ENCODE data around the gene SCML2. TPM values are rescaled to one million over a fixed set of nuclear protein-coding genes. Genes with fewer than 3 reads are reported as not detected.

SCML2 gene
- polyA plus RNA-seq, 3 donors = 0.27 to 0.41 (median 0.27) TPM

GRCh38 chrX:18228069-18228468 lies 126.4 kb downstream of the SCML2 start:
- no peaks in the 10 kb centered on the region for H3K4me1 Mint-ChIP-seq
- TF ChIP-seq CTCF (IDR thresholded peaks at IDR 0.05) = no peak
- Histone ChIP-seq H3K9me3 (replicated peaks in 1 of 2; ENCODE audit: control insufficient read depth in 1 of 2, insufficient read depth in 1 of 2, low read length in 2 of 2) (no peaks in the 10 kb centered on the region), H3K4me2 (replicated peaks; ENCODE audit: extremely low read depth, low read length, poor library complexity, severe bottlenecking) (no peak overlapping the region), H2AFZ (ENCODE audit: insufficient read depth, low read depth, low read length, poor library complexity, severe bottlenecking) (no peak overlapping the region), H3K4me1 (ENCODE audit: control insufficient read depth in 1 of 2, insufficient read depth in 2 of 2, low read length in 2 of 2) (no peaks in the 10 kb centered on the region), H4K20me1 (ENCODE audit: insufficient read depth, low read length) (no peaks in the 10 kb centered on the region), H3K27ac (ENCODE audit: low read depth in 1 of 2, low read length in 2 of 2) (no peak overlapping the region), H3K4me3 (replicated peaks in 1 of 3; ENCODE audit: low read depth in 2 of 3, low read length in 3 of 3) (no peak overlapping the region), H3K27me3 (ENCODE audit: control insufficient read depth in 2 of 2, insufficient read depth in 2 of 2, low read length in 2 of 2) (no peaks in the 10 kb centered on the region), H3K9ac (ENCODE audit: insufficient read depth, low read length, poor library complexity, severe bottlenecking) (no peak overlapping the region), H3K79me2 (ENCODE audit: insufficient read depth, low read length) (no peaks in the 10 kb centered on the region), H3K36me3 (replicated peaks in 1 of 2; ENCODE audit: control insufficient read depth in 1 of 2, insufficient read depth in 2 of 2, low read length in 2 of 2) (no peaks in the 10 kb centered on the region)
- no peaks in the 10 kb centered on the region for H3K36me3 Mint-ChIP-seq
- no peak overlapping the region for H3K4me3 Mint-ChIP-seq
- H3K27me3 Mint-ChIP-seq (ENCODE audit: low read depth in 3 of 3) = peaks cover 1 to 6% (median 4%) of the 10 kb centered on the region in 3 donors
- 96% methylated on average over 10 of the region's 14 CpGs for WGBS (ENCODE audit: insufficient coverage)
- intact Hi-C loops (cut with micrococcal nuclease) = no loop called here
- DNase-seq = no peak
- H3K27ac Mint-ChIP-seq = no peak overlapping the region
- H3K9me3 Mint-ChIP-seq = peaks cover 0 to 4% (median 1%) of the 10 kb centered on the region in 7 donors

GRCh38 chrX:18227458-18227857 lies 127.0 kb downstream of the SCML2 start:
- no peaks in the 10 kb centered on the region for H3K4me1 ChIP-seq (ENCODE audit: control insufficient read depth in 1 of 2, insufficient read depth in 2 of 2, low read length in 2 of 2)
- intact Hi-C loops (cut with micrococcal nuclease) = no loop called here
- Mint-ChIP-seq H3K36me3 (no peaks in the 10 kb centered on the region), H3K27me3 (ENCODE audit: low read depth in 3 of 3) (peaks cover 1 to 6% (median 4%) of the 10 kb centered on the region in 3 donors), H3K9me3 (peaks cover 0 to 4% (median 1%) of the 10 kb centered on the region in 7 donors), H3K4me1 (no peaks in the 10 kb centered on the region), H3K4me3 (no peak overlapping the region), H3K27ac (no peak overlapping the region)
- H3K9me3 ChIP-seq (replicated peaks in 1 of 2; ENCODE audit: control insufficient read depth in 1 of 2, insufficient read depth in 1 of 2, low read length in 2 of 2) = no peaks in the 10 kb centered on the region
- no peaks in the 10 kb centered on the region for H4K20me1 ChIP-seq (ENCODE audit: insufficient read depth, low read length)
- H3K27ac ChIP-seq (ENCODE audit: low read depth in 1 of 2, low read length in 2 of 2) = no peak overlapping the region
- TF ChIP-seq CTCF (IDR thresholded peaks at IDR 0.05) = no peak
- H3K79me2 ChIP-seq (ENCODE audit: insufficient read depth, low read length) = no peaks in the 10 kb centered on the region
- no peaks in the 10 kb centered on the region for H3K36me3 ChIP-seq (replicated peaks in 1 of 2; ENCODE audit: control insufficient read depth in 1 of 2, insufficient read depth in 2 of 2, low read length in 2 of 2)
- no peak for DNase-seq
- no peak overlapping the region for H3K4me2 ChIP-seq (replicated peaks; ENCODE audit: extremely low read depth, low read length, poor library complexity, severe bottlenecking)
- no peak overlapping the region for H3K9ac ChIP-seq (ENCODE audit: insufficient read depth, low read length, poor library complexity, severe bottlenecking)
- no peak overlapping the region for H2AFZ ChIP-seq (ENCODE audit: insufficient read depth, low read depth, low read length, poor library complexity, severe bottlenecking)
- 90% methylated on average over 2 of the region's 7 CpGs for WGBS (ENCODE audit: insufficient coverage)
- no peak overlapping the region for H3K4me3 ChIP-seq (replicated peaks in 1 of 3; ENCODE audit: low read depth in 2 of 3, low read length in 3 of 3)
- H3K27me3 ChIP-seq (ENCODE audit: control insufficient read depth in 2 of 2, insufficient read depth in 2 of 2, low read length in 2 of 2) = no peaks in the 10 kb centered on the region
